Measurements from ENCODE around the gene BNC2. TPM values are rescaled to one million over a fixed set of nuclear protein-coding genes. Genes with fewer than 3 reads are reported as not detected.
A peak's percentile ranks its signal among the peaks of the same experiment; 100 is the strongest.

BNC2 gene
- total RNA-seq, 1 experiment from 2014 or later: 43.6 TPM

DNA sequence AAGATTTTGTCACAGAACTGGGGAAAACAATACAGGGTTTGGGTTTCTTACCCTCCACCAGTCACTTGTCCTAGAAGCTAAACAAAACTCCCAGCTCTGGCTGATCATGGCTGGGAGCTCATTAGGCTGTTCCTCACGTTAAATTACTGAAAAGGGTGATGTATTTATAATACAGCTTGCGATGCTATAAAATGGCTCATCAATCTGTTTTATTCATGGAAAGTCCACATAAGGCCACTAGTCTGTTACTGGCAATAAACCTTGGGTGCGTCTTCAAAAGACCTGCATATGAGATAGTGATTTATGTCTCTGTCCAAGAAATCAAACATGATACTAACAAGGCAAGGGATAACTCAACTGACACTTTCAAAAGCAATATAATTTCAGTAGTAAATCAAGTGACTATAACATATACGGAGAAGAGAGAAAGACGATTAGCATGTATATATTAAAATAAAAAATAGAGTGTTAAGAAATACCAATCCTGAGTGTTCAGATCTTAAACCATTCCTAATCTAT, 219.0 kb downstream of the BNC2 start:
- no peak for DNase-seq
- H3K4me3 Mint-ChIP-seq: no peak overlapping the region
- H3K56ac ChIP-seq (ENCODE audit: insufficient read length, low read depth, low read length): no peak overlapping the region
- no peak overlapping the region for H3K9ac ChIP-seq (ENCODE audit: extremely low read depth, insufficient read length, low read length)
- TF ChIP-seq, protein P1, sequence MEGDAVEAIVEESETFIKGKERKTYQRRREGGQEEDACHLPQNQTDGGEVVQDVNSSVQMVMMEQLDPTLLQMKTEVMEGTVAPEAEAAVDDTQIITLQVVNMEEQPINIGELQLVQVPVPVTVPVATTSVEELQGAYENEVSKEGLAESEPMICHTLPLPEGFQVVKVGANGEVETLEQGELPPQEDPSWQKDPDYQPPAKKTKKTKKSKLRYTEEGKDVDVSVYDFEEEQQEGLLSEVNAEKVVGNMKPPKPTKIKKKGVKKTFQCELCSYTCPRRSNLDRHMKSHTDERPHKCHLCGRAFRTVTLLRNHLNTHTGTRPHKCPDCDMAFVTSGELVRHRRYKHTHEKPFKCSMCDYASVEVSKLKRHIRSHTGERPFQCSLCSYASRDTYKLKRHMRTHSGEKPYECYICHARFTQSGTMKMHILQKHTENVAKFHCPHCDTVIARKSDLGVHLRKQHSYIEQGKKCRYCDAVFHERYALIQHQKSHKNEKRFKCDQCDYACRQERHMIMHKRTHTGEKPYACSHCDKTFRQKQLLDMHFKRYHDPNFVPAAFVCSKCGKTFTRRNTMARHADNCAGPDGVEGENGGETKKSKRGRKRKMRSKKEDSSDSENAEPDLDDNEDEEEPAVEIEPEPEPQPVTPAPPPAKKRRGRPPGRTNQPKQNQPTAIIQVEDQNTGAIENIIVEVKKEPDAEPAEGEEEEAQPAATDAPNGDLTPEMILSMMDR (conservative IDR thresholded peaks at IDR 0.05): no peak
- peaks cover 13% of the 10 kb centered on the region for H3K4me1 ChIP-seq (ENCODE audit: insufficient read depth, low read length)
- no peaks in the 10 kb centered on the region for H3K79me1 ChIP-seq (ENCODE audit: insufficient read depth, low read depth, low read length, poor library complexity, severe bottlenecking)
- no peak overlapping the region for H4K91ac ChIP-seq (ENCODE audit: insufficient read length, low read depth, low read length)
- H3K27me3 ChIP-seq (ENCODE audit: insufficient read depth, low read length): no peaks in the 10 kb centered on the region
- no peak overlapping the region for H3K4ac ChIP-seq (ENCODE audit: low read depth, low read length)
- H2BK5ac ChIP-seq (ENCODE audit: insufficient read length, low read length): no peak overlapping the region
- no peak overlapping the region for H3K4me2 ChIP-seq (ENCODE audit: insufficient read depth, insufficient read length, low read length)
- H3K79me2 ChIP-seq (ENCODE audit: insufficient read depth, low read length): no peaks in the 10 kb centered on the region
- no peaks in the 10 kb centered on the region for H3K23me2 ChIP-seq (ENCODE audit: insufficient read length, low read depth, low read length, poor library complexity, severe bottlenecking)
- no peak overlapping the region for H3K23ac ChIP-seq (ENCODE audit: insufficient read length, low read depth, low read length)
- H4K5ac ChIP-seq (ENCODE audit: insufficient read length, low read depth, low read length): no peak overlapping the region
- H2BK15ac ChIP-seq (ENCODE audit: low read depth, low read length): no peak overlapping the region
- H3K27ac Mint-ChIP-seq: peak overlapping the region in 1 of 3 experiments; percentile 61; a peak in 2 of 7 replicates
- no peaks in the 10 kb centered on the region for H3K9me3 ChIP-seq (ENCODE audit: control insufficient read depth, low read depth, low read length)
- no peaks in the 10 kb centered on the region for H3K27me3 Mint-ChIP-seq (ENCODE audit: low read depth)
- H3K36me3 Mint-ChIP-seq (ENCODE audit: insufficient read depth in 1 of 3, low read depth in 3 of 3): no peaks in the 10 kb centered on the region
- H3K4me1 Mint-ChIP-seq: peaks cover 61 to 62% of the 10 kb centered on the region in 2 experiments
- no peak overlapping the region for H2BK120ac ChIP-seq (ENCODE audit: low read depth, low read length, poor library complexity, severe bottlenecking)
- no CpG with 5 or more reads among the region's 5 CpGs for WGBS (ENCODE audit: extremely low coverage, insufficient read length, low lambda C conversion rate)
- H3T11ph ChIP-seq (ENCODE audit: low read length): no peak overlapping the region
- peaks cover 2% of the 10 kb centered on the region for H4K20me1 ChIP-seq (ENCODE audit: control insufficient read depth, insufficient read depth, insufficient read length)
- no peak overlapping the region for H4K8ac ChIP-seq (replicated peaks; ENCODE audit: insufficient read length, low read depth, low read length)
- no peak overlapping the region for H3K18ac ChIP-seq (ENCODE audit: insufficient read length, low read depth, low read length)
- H2BK20ac ChIP-seq (ENCODE audit: low read depth, low read length, poor library complexity, severe bottlenecking): no peak overlapping the region
- H3K9me3 Mint-ChIP-seq: no peaks in the 10 kb centered on the region
- no peak overlapping the region for H2BK12ac ChIP-seq (ENCODE audit: insufficient read length, low read depth, low read length)
- H2AFZ ChIP-seq (ENCODE audit: low read length): no peak overlapping the region
- no peak overlapping the region for H3K27ac ChIP-seq (ENCODE audit: insufficient read length, low read depth, low read length)
- H3K14ac ChIP-seq (ENCODE audit: insufficient read depth, low read length): no peak overlapping the region
- no peak overlapping the region for H2AK5ac ChIP-seq (ENCODE audit: insufficient read length, low read length)

All from H9 (cell line).